GM12873 (cell line): Measurements from ENCODE around the gene DHX35.

Experiments
- CTCF ChIP-seq: IDR thresholded peaks from 2 replicates; pipeline ENCODE4 v1.5.1; 2012; ENCODE audit warnings: low read depth, mild to moderate bottlenecking, moderate library complexity, low read length, control low read depth; ENCODE audit not compliant: insufficient read depth; ENCODE audit errors: missing control alignments

The DHX35 gene

GRCh38 chr20:38924718-38925117, 37.4 kb upstream of the DHX35 start:
- no peak for TF ChIP-seq CTCF

GRCh38 chr20:38926142-38926933, 35.8 kb upstream of the DHX35 start, which contains the start of gene FAM83D:
Gene FAM83D (plus strand): TSS chr20:38926417. CDS start chr20:38926443, 26 bp downstream.
- no peak for TF ChIP-seq CTCF

- TF ChIP-seq CTCF, result no peak
Observed at GRCh38 chr20:38926934-38927616, 35.1 kb upstream of the DHX35 start.

GRCh38 chr20:38927902-38928578, 34.1 kb upstream of the DHX35 start:
- no peak for TF ChIP-seq CTCF

GRCh38 chr20:38930242-38930569, 31.9 kb upstream of the DHX35 start:
- TF ChIP-seq CTCF, result no peak

GRCh38 chr20:38931984-38932383, 30.2 kb upstream of the DHX35 start:
- TF ChIP-seq CTCF, result no peak

- no peak for TF ChIP-seq CTCF
Observed at GRCh38 chr20:38932457-38933120, 29.6 kb upstream of the DHX35 start.
